Adrenal gland (tissue), 5 donors: ENCODE results near the gene STK35.

Experiments used
- POLR2A ChIP-seq, 2 donors: fragments of 450-650 bp; IDR thresholded peaks; one replicate each; pipeline ENCODE4 v1.6.1; 2017; ENCODE audit warnings: antibody characterized with exemption in 2 of 2, mild to moderate bottlenecking in 2 of 2, moderate library complexity in 1 of 2
- TF ChIP-seq, protein P1 (sequence below), 6 experiments: fragments of 450-650 bp in 4 of 6; fragments of 200-600 bp in 2 of 6; sonication (generic) in 1 of 6; IDR thresholded peaks; 1 replicate in 5 of 6; 2 replicates in 1 of 6; pipeline versions ENCODE4 v1.5.1 to v1.8.0; 2016 to 2021; ENCODE audit warnings: antibody characterized with exemption in 6 of 6, mild to moderate bottlenecking in 2 of 6, moderate library complexity in 1 of 6
- donor health status: DM: no; HTN: no; CAD: no.

DNA sequence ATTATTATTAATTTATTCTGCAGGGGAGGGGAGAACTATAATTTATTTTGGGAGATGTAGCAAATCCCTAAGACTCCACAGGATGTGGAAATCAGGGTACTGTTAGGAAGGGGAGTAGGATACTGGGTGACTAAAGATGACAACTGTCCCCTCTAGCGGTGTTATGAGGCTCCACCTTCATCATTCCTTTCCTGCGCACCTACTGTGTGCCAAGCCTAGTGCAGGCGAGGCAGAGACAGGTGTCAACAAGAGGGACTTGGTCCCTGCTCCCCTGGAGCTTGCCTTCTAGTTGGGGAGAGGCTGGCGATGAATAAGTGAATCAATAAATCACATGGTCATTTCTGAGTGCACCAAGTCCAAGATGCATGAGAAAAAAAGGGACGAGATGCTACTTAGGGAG, 65.5 kb downstream of the STK35 start:
- TF ChIP-seq, protein P1, sequence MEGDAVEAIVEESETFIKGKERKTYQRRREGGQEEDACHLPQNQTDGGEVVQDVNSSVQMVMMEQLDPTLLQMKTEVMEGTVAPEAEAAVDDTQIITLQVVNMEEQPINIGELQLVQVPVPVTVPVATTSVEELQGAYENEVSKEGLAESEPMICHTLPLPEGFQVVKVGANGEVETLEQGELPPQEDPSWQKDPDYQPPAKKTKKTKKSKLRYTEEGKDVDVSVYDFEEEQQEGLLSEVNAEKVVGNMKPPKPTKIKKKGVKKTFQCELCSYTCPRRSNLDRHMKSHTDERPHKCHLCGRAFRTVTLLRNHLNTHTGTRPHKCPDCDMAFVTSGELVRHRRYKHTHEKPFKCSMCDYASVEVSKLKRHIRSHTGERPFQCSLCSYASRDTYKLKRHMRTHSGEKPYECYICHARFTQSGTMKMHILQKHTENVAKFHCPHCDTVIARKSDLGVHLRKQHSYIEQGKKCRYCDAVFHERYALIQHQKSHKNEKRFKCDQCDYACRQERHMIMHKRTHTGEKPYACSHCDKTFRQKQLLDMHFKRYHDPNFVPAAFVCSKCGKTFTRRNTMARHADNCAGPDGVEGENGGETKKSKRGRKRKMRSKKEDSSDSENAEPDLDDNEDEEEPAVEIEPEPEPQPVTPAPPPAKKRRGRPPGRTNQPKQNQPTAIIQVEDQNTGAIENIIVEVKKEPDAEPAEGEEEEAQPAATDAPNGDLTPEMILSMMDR (IDR thresholded peaks at IDR 0.05), result no peak
- TF ChIP-seq POLR2A (IDR thresholded peaks at IDR 0.05), result no peak
